ENCODE results near the gene CLSTN3. TPM values are rescaled to one million over a fixed set of nuclear protein-coding genes. Genes with fewer than 3 reads are reported as not detected.

The CLSTN3 gene
- total and polyA plus RNA-seq, 2 of the 8 experiments (the other 6 are each of a cell fraction or from before 2014, with no cell fraction given) = 20.4 to 26.3 TPM

DNA sequence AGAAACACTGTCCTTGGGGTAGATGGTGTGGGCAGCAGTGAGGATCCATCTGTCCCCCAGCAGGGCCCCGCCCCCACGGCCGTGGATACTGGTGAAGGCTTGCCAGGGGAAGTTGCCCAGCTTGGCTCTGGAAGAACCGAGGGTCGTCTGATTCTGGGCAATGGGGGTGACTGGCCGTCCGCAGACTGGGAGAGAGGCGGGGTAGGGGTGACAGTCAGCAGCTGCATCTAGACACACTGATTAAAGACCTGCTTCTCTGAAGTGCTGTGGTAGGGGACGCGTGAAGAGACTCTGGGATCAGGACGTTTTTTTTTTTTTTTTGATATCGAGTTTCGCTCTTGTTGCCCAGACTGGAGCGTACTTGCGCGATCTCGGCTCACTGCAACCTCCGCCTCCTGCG, 33.2 kb upstream of the CLSTN3 start (continued):
- TF ChIP-seq YY1 (IDR thresholded peaks at IDR 0.05; ENCODE audit: low read depth, low read length) (no peak), JUN (IDR thresholded peaks at IDR 0.05; ENCODE audit: low read depth, low read length) (no peak), GABPA (IDR thresholded peaks at IDR 0.05; ENCODE audit: borderline replicate concordance, insufficient read depth, low read length) (no peak), HDAC6 (IDR thresholded peaks at IDR 0.05; ENCODE audit: low read depth, low read length) (no peak), CBX8 (IDR thresholded peaks at IDR 0.05; ENCODE audit: borderline replicate concordance, low read depth, low read length) (no peak), CBX5 (IDR thresholded peaks at IDR 0.05; ENCODE audit: low read depth, low read length) (no peak), PHF8 (conservative IDR thresholded peaks at IDR 0.05; ENCODE audit: low read depth, low read length) (no peak), SRF (IDR thresholded peaks at IDR 0.05; ENCODE audit: low read depth, low read length) (no peak)
